Measurements from ENCODE around the gene ARID4B. TPM values are rescaled to one million over a fixed set of nuclear protein-coding genes. Genes with fewer than 3 reads are reported as not detected.

The ARID4B gene
- total RNA-seq, 1 experiment from 2014 or later = 34.0 TPM

GRCh38 chr1:235127732-235128455 is 200.1 kb downstream of the ARID4B start:
- Histone ChIP-seq H2BK5ac (ENCODE audit: insufficient read length, low read length) (no peak overlapping the region), H3K14ac (ENCODE audit: insufficient read depth, low read length) (peak overlapping the region; percentile 84), H2BK120ac (ENCODE audit: low read depth, low read length, poor library complexity, severe bottlenecking) (no peak overlapping the region), H3T11ph (ENCODE audit: low read length) (no peak overlapping the region), H3K79me2 (ENCODE audit: insufficient read depth, low read length) (peaks cover 44% of the 10 kb centered on the region), H2BK20ac (ENCODE audit: low read depth, low read length, poor library complexity, severe bottlenecking) (no peak overlapping the region), H3K9ac (ENCODE audit: extremely low read depth, insufficient read length, low read length) (peak overlapping the region; percentile 96), H3K27ac (ENCODE audit: insufficient read length, low read depth, low read length) (no peak overlapping the region), H3K56ac (ENCODE audit: insufficient read length, low read depth, low read length) (no peak overlapping the region), H3K23me2 (ENCODE audit: insufficient read length, low read depth, low read length, poor library complexity, severe bottlenecking) (peaks cover 4% of the 10 kb centered on the region), H3K23ac (ENCODE audit: insufficient read length, low read depth, low read length) (no peak overlapping the region), H3K4me2 (ENCODE audit: insufficient read depth, insufficient read length, low read length) (peak overlapping the region; percentile 77), H3K79me1 (ENCODE audit: insufficient read depth, low read depth, low read length, poor library complexity, severe bottlenecking) (no peaks in the 10 kb centered on the region), H4K91ac (ENCODE audit: insufficient read length, low read depth, low read length) (no peak overlapping the region), H2BK15ac (ENCODE audit: low read depth, low read length) (no peak overlapping the region), H2BK12ac (ENCODE audit: insufficient read length, low read depth, low read length) (no peak overlapping the region), H4K8ac (replicated peaks; ENCODE audit: insufficient read length, low read depth, low read length) (no peak overlapping the region), H2AK5ac (ENCODE audit: insufficient read length, low read length) (no peak overlapping the region), H2AFZ (ENCODE audit: low read length) (no peak overlapping the region), H3K9me3 (ENCODE audit: control insufficient read depth, low read depth, low read length) (no peaks in the 10 kb centered on the region), H3K4ac (ENCODE audit: low read depth, low read length) (peak overlapping the region; percentile 70), H3K4me1 (ENCODE audit: insufficient read depth, low read length) (no peaks in the 10 kb centered on the region), H3K27me3 (ENCODE audit: insufficient read depth, low read length) (no peaks in the 10 kb centered on the region), H3K18ac (ENCODE audit: insufficient read length, low read depth, low read length) (peak overlapping the region; percentile 91), H4K20me1 (ENCODE audit: control insufficient read depth, insufficient read depth, insufficient read length) (no peaks in the 10 kb centered on the region), H4K5ac (ENCODE audit: insufficient read length, low read depth, low read length) (peak overlapping the region; percentile 56)
- H3K4me3 Mint-ChIP-seq = peak overlapping the region; percentile 97 to 99
- TF ChIP-seq CTCF (conservative IDR thresholded peaks at IDR 0.05) = no peak
- no peaks in the 10 kb centered on the region for H3K27me3 Mint-ChIP-seq (ENCODE audit: low read depth)
- H3K36me3 Mint-ChIP-seq (ENCODE audit: insufficient read depth in 1 of 3, low read depth in 3 of 3) = peaks cover 33 to 63% (median 55%) of the 10 kb centered on the region in 3 experiments
- no peak for DNase-seq
- 0 out of 5 replicates have a peak, but pooled peaks cover 0 to 3% of the 10 kb centered on the region in 2 experiments for H3K9me3 Mint-ChIP-seq
- H3K4me1 Mint-ChIP-seq = peaks cover 20 to 27% of the 10 kb centered on the region in 2 experiments
- H3K27ac Mint-ChIP-seq = peak overlapping the region; percentile 95 to 99 (median 99)
- WGBS (ENCODE audit: extremely low coverage, insufficient read length, low lambda C conversion rate) = no CpG with 5 or more reads among the region's 35 CpGs

Measured in H9 (cell line).